ENCODE results near the gene DMBT1.
"Not testable (repeated sequence)": the region's sequence is repeated elsewhere in the genome, so short reads cannot be mapped to it uniquely, and the experiment has no call there.

The DMBT1 gene

DNA sequence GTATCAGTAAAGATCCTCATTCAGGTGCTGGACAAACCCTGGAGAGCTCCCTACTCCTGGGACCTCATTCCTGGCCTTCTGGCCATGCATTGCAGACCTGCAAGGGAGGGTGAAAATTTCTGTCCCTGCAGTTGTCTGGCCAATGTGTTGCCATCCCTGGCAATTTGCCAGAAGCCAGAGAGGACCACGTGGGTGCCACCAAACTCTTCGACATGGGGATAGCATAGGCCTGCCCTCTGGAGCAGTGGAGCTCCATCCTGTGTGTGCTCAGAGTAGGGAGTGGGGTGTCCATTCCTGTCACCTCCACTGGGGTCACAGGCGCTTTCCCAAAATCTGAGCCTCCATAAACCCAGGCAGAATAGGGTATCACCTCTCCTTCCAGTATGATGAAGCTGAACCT is 31.2 kb downstream of the DMBT1 start:
- Histone ChIP-seq H3K4me3 (ENCODE audit: low read length) (no peak overlapping the region), H3K36me3 (ENCODE audit: control insufficient read depth, insufficient read depth, low read length) (no peaks in the 10 kb centered on the region), H3K9ac (ENCODE audit: low read length) (no peak overlapping the region), H3K4me1 (ENCODE audit: control insufficient read depth, insufficient read depth, low read length) (no peaks in the 10 kb centered on the region), H3K27me3 (ENCODE audit: control insufficient read depth, insufficient read depth, low read length) (no peaks in the 10 kb centered on the region), H3K9me3 (ENCODE audit: control insufficient read depth, low read length) (no peaks in the 10 kb centered on the region)

DNA sequence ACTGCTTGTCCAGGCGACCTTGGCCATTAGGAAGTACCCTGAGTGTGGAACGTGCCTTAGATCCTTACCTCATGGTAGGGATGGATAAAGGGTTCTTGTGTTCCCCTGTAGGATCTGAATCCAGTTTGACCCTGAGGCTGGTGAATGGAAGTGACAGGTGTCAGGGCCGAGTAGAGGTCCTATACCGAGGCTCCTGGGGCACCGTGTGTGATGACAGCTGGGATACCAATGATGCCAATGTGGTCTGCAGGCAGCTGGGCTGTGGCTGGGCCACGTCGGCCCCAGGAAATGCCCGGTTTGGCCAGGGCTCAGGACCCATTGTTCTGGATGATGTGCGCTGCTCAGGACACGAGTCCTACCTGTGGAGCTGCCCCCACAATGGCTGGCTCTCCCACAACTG is 31.6 kb downstream of the DMBT1 start:
- no peaks in the 10 kb centered on the region for H3K36me3 ChIP-seq (ENCODE audit: control insufficient read depth, insufficient read depth, low read length)
- no peaks in the 10 kb centered on the region for H3K9me3 ChIP-seq (ENCODE audit: control insufficient read depth, low read length)
- no peaks in the 10 kb centered on the region for H3K27me3 ChIP-seq (ENCODE audit: control insufficient read depth, insufficient read depth, low read length)
- no peak overlapping the region for H3K9ac ChIP-seq (ENCODE audit: low read length)
- H3K4me1 ChIP-seq (ENCODE audit: control insufficient read depth, insufficient read depth, low read length) = no peaks in the 10 kb centered on the region
- H3K4me3 ChIP-seq (ENCODE audit: low read length) = no peak overlapping the region

GRCh38 chr10:122617476-122618270 is 57.1 kb downstream of the DMBT1 start:
- no peak overlapping the region for H3K9ac ChIP-seq (ENCODE audit: low read length)
- no peaks in the 10 kb centered on the region for H3K4me1 ChIP-seq (ENCODE audit: control insufficient read depth, insufficient read depth, low read length)
- no peaks in the 10 kb centered on the region for H3K36me3 ChIP-seq (ENCODE audit: control insufficient read depth, insufficient read depth, low read length)
- H3K4me3 ChIP-seq (ENCODE audit: low read length) = no peak overlapping the region
- no peaks in the 10 kb centered on the region for H3K27me3 ChIP-seq (ENCODE audit: control insufficient read depth, insufficient read depth, low read length)
- H3K9me3 ChIP-seq (ENCODE audit: control insufficient read depth, low read length) = no peaks in the 10 kb centered on the region

DNA sequence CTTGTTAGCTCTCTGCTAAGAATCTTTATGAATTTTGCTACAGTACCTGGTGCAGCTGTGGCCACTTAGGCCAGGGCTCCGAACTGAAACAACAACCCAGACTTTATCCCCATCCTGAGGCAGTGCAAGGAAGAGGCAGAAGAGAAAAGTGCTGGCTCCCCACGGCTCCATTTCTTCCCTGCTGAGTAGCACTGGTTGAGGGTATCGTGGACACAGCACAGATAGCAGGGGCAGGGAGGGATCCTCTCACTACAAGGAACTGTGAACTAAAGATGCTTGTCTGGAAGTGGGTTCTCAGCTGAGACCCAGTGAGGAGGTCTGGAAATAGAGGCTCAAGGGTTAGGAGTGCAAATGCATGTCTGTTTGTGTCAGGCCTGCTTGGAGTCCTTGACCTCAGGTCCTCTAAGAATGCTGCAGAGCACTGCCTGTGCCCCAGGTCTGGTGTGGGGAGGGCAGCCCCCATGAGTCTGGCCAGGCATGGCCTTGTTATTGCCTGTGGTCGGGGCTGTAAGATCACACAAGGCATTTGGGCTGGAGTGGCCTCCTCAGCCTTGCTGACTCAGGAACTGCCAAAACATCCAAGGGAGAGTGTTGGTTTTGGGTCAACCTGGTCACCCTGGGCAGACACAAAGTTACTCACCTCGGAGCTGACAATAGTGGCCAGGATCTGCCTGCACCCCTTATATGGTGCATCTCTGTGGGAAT is 58.1 kb downstream of the DMBT1 start:
- Histone ChIP-seq H3K27me3 (ENCODE audit: control insufficient read depth, insufficient read depth, low read length) (no peaks in the 10 kb centered on the region), H3K9ac (ENCODE audit: low read length) (no peak overlapping the region), H3K4me3 (ENCODE audit: low read length) (no peak overlapping the region), H3K4me1 (ENCODE audit: control insufficient read depth, insufficient read depth, low read length) (no peaks in the 10 kb centered on the region), H3K9me3 (ENCODE audit: control insufficient read depth, low read length) (no peaks in the 10 kb centered on the region), H3K36me3 (ENCODE audit: control insufficient read depth, insufficient read depth, low read length) (no peaks in the 10 kb centered on the region)

DNA sequence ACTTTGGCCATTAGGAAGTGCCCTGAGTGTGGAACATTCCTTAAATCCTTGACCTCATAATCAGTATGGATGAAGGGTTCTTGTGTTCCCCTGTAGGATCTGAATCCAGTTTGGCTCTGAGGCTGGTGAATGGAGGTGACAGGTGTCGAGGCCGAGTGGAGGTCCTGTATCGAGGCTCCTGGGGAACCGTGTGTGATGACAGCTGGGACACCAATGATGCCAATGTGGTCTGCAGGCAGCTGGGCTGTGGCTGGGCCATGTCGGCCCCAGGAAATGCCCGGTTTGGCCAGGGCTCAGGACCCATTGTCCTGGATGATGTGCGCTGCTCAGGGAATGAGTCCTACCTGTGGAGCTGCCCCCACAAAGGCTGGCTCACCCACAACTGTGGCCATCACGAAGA is 60.4 kb downstream of the DMBT1 start:
- H3K9me3 ChIP-seq (ENCODE audit: control insufficient read depth, low read length); H3K36me3 ChIP-seq (ENCODE audit: control insufficient read depth, insufficient read depth, low read length); H3K4me3 ChIP-seq (ENCODE audit: low read length); H3K27me3 ChIP-seq (ENCODE audit: control insufficient read depth, insufficient read depth, low read length); H3K4me1 ChIP-seq (ENCODE audit: control insufficient read depth, insufficient read depth, low read length); H3K9ac ChIP-seq (ENCODE audit: low read length): not testable (repeated sequence)

GRCh38 chr10:122624546-122624945 is 64.0 kb downstream of the DMBT1 start:
- H3K27me3 ChIP-seq (ENCODE audit: control insufficient read depth, insufficient read depth, low read length) = no peaks in the 10 kb centered on the region
- H3K4me3 ChIP-seq (ENCODE audit: low read length) = no peak overlapping the region
- H3K4me1 ChIP-seq (ENCODE audit: control insufficient read depth, insufficient read depth, low read length) = no peaks in the 10 kb centered on the region
- no peaks in the 10 kb centered on the region for H3K36me3 ChIP-seq (ENCODE audit: control insufficient read depth, insufficient read depth, low read length)
- H3K9ac ChIP-seq (ENCODE audit: low read length) = no peak overlapping the region
- H3K9me3 ChIP-seq (ENCODE audit: control insufficient read depth, low read length) = no peaks in the 10 kb centered on the region

DNA sequence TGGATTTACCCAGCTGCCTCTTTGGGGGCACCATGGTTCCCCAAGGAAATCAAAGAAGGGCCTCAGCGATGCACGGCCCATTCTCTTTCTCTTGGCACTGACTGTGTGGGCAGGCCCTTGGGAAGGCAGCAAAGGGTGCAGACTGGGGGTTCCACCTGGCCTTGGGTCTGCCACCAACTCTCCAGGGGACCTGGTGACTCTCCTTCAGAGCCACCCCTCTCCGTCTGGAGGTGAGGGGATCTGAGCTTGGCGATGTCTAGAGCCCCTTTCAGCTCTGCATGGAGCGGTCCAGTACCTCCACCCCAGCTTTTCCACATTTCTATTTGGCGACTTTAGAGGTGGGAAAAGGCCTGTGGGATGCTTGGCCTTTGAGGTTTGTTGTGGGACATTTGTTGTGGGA is 70.0 kb downstream of the DMBT1 start:
- no peaks in the 10 kb centered on the region for H3K27me3 ChIP-seq (ENCODE audit: control insufficient read depth, insufficient read depth, low read length)
- no peak overlapping the region for H3K9ac ChIP-seq (ENCODE audit: low read length)
- no peaks in the 10 kb centered on the region for H3K36me3 ChIP-seq (ENCODE audit: control insufficient read depth, insufficient read depth, low read length)
- no peaks in the 10 kb centered on the region for H3K4me1 ChIP-seq (ENCODE audit: control insufficient read depth, insufficient read depth, low read length)
- H3K4me3 ChIP-seq (ENCODE audit: low read length) = no peak overlapping the region
- no peaks in the 10 kb centered on the region for H3K9me3 ChIP-seq (ENCODE audit: control insufficient read depth, low read length)

DNA sequence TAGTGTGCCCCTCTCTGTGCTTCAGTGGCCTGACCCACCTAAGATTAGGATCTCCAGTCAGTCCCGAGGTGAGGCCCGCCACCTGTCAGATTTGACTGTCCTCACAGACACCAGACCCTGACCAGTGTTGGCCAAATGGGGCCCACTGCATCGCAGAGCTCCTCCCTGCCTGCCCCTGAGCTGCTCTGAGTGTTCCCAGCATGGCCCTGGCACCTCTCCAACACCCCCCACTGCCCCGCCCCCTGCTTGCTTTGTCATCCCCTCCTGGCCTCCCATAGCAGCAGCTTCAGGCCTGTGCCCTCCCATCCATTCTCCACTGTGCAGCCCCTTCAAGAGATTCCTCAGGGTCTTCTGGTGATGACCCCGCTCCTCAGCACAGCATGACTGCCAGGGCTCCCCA is 71.5 kb downstream of the DMBT1 start:
- no peak overlapping the region for H3K4me3 ChIP-seq (ENCODE audit: low read length)
- no peaks in the 10 kb centered on the region for H3K36me3 ChIP-seq (ENCODE audit: control insufficient read depth, insufficient read depth, low read length)
- H3K4me1 ChIP-seq (ENCODE audit: control insufficient read depth, insufficient read depth, low read length) = no peaks in the 10 kb centered on the region
- H3K9me3 ChIP-seq (ENCODE audit: control insufficient read depth, low read length) = no peaks in the 10 kb centered on the region
- H3K27me3 ChIP-seq (ENCODE audit: control insufficient read depth, insufficient read depth, low read length) = no peaks in the 10 kb centered on the region
- no peak overlapping the region for H3K9ac ChIP-seq (ENCODE audit: low read length)

- H3K9ac ChIP-seq (ENCODE audit: low read length) = no peak overlapping the region
- no peaks in the 10 kb centered on the region for H3K4me1 ChIP-seq (ENCODE audit: control insufficient read depth, insufficient read depth, low read length)
- H3K4me3 ChIP-seq (ENCODE audit: low read length) = no peak overlapping the region
- H3K36me3 ChIP-seq (ENCODE audit: control insufficient read depth, insufficient read depth, low read length) = no peaks in the 10 kb centered on the region
- no peaks in the 10 kb centered on the region for H3K27me3 ChIP-seq (ENCODE audit: control insufficient read depth, insufficient read depth, low read length)
- H3K9me3 ChIP-seq (ENCODE audit: control insufficient read depth, low read length) = no peaks in the 10 kb centered on the region
Observed at GRCh38 chr10:122632576-122632975, 72.0 kb downstream of the DMBT1 start.

- no peaks in the 10 kb centered on the region for H3K9me3 ChIP-seq (ENCODE audit: control insufficient read depth, low read length)
- no peak overlapping the region for H3K4me3 ChIP-seq (ENCODE audit: low read length)
- no peak overlapping the region for H3K9ac ChIP-seq (ENCODE audit: low read length)
- no peaks in the 10 kb centered on the region for H3K27me3 ChIP-seq (ENCODE audit: control insufficient read depth, insufficient read depth, low read length)
- no peaks in the 10 kb centered on the region for H3K36me3 ChIP-seq (ENCODE audit: control insufficient read depth, insufficient read depth, low read length)
- no peaks in the 10 kb centered on the region for H3K4me1 ChIP-seq (ENCODE audit: control insufficient read depth, insufficient read depth, low read length)
Observed at GRCh38 chr10:122636953-122637352, 76.4 kb downstream of the DMBT1 start.

GRCh38 chr10:122637376-122637775 is 76.8 kb downstream of the DMBT1 start:
- no peak overlapping the region for H3K9ac ChIP-seq (ENCODE audit: low read length)

DNA sequence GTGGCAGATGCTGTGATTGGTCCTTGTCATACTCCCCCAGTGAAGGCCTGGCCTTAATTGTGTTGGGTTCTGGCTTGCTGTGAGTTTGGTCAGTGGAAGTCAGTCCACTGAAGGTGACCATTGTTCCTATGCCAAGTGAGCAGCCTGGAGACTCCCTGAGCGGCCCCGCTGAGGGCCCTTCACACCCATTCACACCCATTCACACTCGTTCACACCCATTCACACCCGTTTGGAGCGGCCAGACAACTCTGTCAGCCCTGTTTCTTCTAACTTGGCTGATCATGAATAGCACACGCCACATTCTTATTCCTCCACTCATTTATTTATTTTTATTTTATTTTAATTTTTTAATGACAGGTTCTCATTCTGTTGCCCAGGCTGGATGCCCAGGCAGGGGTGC is 77.6 kb downstream of the DMBT1 start:
- Histone ChIP-seq H3K27me3 (ENCODE audit: control insufficient read depth, insufficient read depth, low read length) (no peaks in the 10 kb centered on the region), H3K36me3 (ENCODE audit: control insufficient read depth, insufficient read depth, low read length) (no peaks in the 10 kb centered on the region), H3K4me3 (ENCODE audit: low read length) (no peak overlapping the region), H3K9ac (ENCODE audit: low read length) (no peak overlapping the region), H3K4me1 (ENCODE audit: control insufficient read depth, insufficient read depth, low read length) (no peaks in the 10 kb centered on the region), H3K9me3 (ENCODE audit: control insufficient read depth, low read length) (no peaks in the 10 kb centered on the region)

More at GRCh38 chr10:122637376-122637775, 76.8 kb downstream of the DMBT1 start:
- Histone ChIP-seq H3K4me1 (ENCODE audit: control insufficient read depth, insufficient read depth, low read length) (no peaks in the 10 kb centered on the region), H3K36me3 (ENCODE audit: control insufficient read depth, insufficient read depth, low read length) (no peaks in the 10 kb centered on the region), H3K9me3 (ENCODE audit: control insufficient read depth, low read length) (no peaks in the 10 kb centered on the region), H3K27me3 (ENCODE audit: control insufficient read depth, insufficient read depth, low read length) (no peaks in the 10 kb centered on the region), H3K4me3 (ENCODE audit: low read length) (no peak overlapping the region)
